Cerebellar cortex (tissue), 1 donor: ENCODE results near the gene EEF1AKMT1.

ENCODE experiments used
- DNase-seq: peaks from one replicate; pipeline ENCODE4 v3.0.0-alpha.2; 2015; ENCODE audit warnings: low spot score

The EEF1AKMT1 gene

GRCh38 chr13:20773194-20774080, at the start of gene EEF1AKMT1:
TSS of gene EEF1AKMT1 (minus strand) at chr13:20773961. CDS start at chr13:20757598, 16,363 bp downstream.
- peak; percentile 89 for DNase-seq

GRCh38 chr13:20823071-20823470, 49.3 kb upstream of the EEF1AKMT1 start:
- no peak for DNase-seq

GRCh38 chr13:20822406-20822805, 48.6 kb upstream of the EEF1AKMT1 start:
- no peak for DNase-seq

GRCh38 chr13:20819715-20820114, 46.0 kb upstream of the EEF1AKMT1 start:
- no peak for DNase-seq

- DNase-seq: no peak
Observed at GRCh38 chr13:20815464-20815863, 41.7 kb upstream of the EEF1AKMT1 start.

- peak; percentile 47 for DNase-seq
Observed at GRCh38 chr13:20814224-20814910, 40.6 kb upstream of the EEF1AKMT1 start.

- no peak for DNase-seq
Observed at GRCh38 chr13:20812890-20813289, 39.1 kb upstream of the EEF1AKMT1 start.

GRCh38 chr13:20810808-20811207, 37.0 kb upstream of the EEF1AKMT1 start:
- no peak for DNase-seq

- DNase-seq: no peak
Observed at GRCh38 chr13:20808874-20809273, 35.1 kb upstream of the EEF1AKMT1 start.

GRCh38 chr13:20803180-20803965, 29.6 kb upstream of the EEF1AKMT1 start:
- no peak for DNase-seq

GRCh38 chr13:20801707-20802106, 27.9 kb upstream of the EEF1AKMT1 start:
- no peak for DNase-seq

GRCh38 chr13:20799726-20800416, 26.1 kb upstream of the EEF1AKMT1 start:
- DNase-seq: no peak

GRCh38 chr13:20798027-20798426, 24.3 kb upstream of the EEF1AKMT1 start:
- DNase-seq: no peak

GRCh38 chr13:20796791-20797508, 23.2 kb upstream of the EEF1AKMT1 start:
- no peak for DNase-seq

- DNase-seq: no peak
Observed at GRCh38 chr13:20789665-20790064, 15.9 kb upstream of the EEF1AKMT1 start.

- DNase-seq: no peak
Observed at GRCh38 chr13:20788312-20788711, 14.6 kb upstream of the EEF1AKMT1 start.

- DNase-seq: no peak
Observed at GRCh38 chr13:20787180-20787579, 13.4 kb upstream of the EEF1AKMT1 start.

GRCh38 chr13:20782116-20782708, 8.5 kb upstream of the EEF1AKMT1 start:
- no peak for DNase-seq

- no peak for DNase-seq
Observed at GRCh38 chr13:20780317-20780716, 6.6 kb upstream of the EEF1AKMT1 start.

- no peak for DNase-seq
Observed at GRCh38 chr13:20779405-20779804, 5.6 kb upstream of the EEF1AKMT1 start.

GRCh38 chr13:20778311-20778710, 4.5 kb upstream of the EEF1AKMT1 start:
- no peak for DNase-seq
